DMS53 treated with DMSO at 0.1 percent for 48 hours (cell line): ENCODE results near the gene SORCS1.
"Not testable (repeated sequence)": the region's sequence is repeated elsewhere in the genome, so short reads cannot be mapped to it uniquely, and the experiment has no call there.

Source experiments
- DNase-seq: peaks from one replicate; lab custom pipeline; 2025; ENCODE audit not compliant: unreplicated experiment; lab: John Stamatoyannopoulos, UW

Gene SORCS1

GRCh38 chr10:107054469-107055156, 109.9 kb downstream of the SORCS1 start:
- no peak for DNase-seq

GRCh38 chr10:107051769-107052168, 112.7 kb downstream of the SORCS1 start:
- DNase-seq = no peak

- no peak for DNase-seq
Measured at GRCh38 chr10:107043461-107043860, 121.0 kb downstream of the SORCS1 start.

GRCh38 chr10:107037192-107038122, 127.0 kb downstream of the SORCS1 start:
- DNase-seq = no peak

GRCh38 chr10:107033799-107034422, 130.6 kb downstream of the SORCS1 start:
- no peak for DNase-seq

- no peak for DNase-seq
Measured at GRCh38 chr10:107032700-107033401, 131.7 kb downstream of the SORCS1 start.

- DNase-seq = no peak
Measured at GRCh38 chr10:107031931-107032699, 132.4 kb downstream of the SORCS1 start.

GRCh38 chr10:107028236-107028635, 136.3 kb downstream of the SORCS1 start:
- no peak for DNase-seq

- DNase-seq = no peak
Measured at GRCh38 chr10:107025676-107026075, 138.8 kb downstream of the SORCS1 start.

GRCh38 chr10:107024033-107024432, 140.5 kb downstream of the SORCS1 start:
- DNase-seq = not testable (repeated sequence)

GRCh38 chr10:107022600-107023354, 141.7 kb downstream of the SORCS1 start:
- no peak for DNase-seq

- DNase-seq = no peak
Measured at GRCh38 chr10:107019154-107019553, 145.4 kb downstream of the SORCS1 start.

- no peak for DNase-seq
Measured at GRCh38 chr10:107013258-107014006, 151.1 kb downstream of the SORCS1 start.

- DNase-seq = no peak
Measured at GRCh38 chr10:107011992-107012391, 152.5 kb downstream of the SORCS1 start.

GRCh38 chr10:107011105-107011504, 153.4 kb downstream of the SORCS1 start:
- DNase-seq = no peak

- DNase-seq = no peak
Measured at GRCh38 chr10:107010531-107010930, 154.0 kb downstream of the SORCS1 start.

- no peak for DNase-seq
Measured at GRCh38 chr10:107004362-107004761, 160.1 kb downstream of the SORCS1 start.

- DNase-seq = no peak
Measured at GRCh38 chr10:107002068-107002467, 162.4 kb downstream of the SORCS1 start.
